Amniotic epithelial cell (primary cell): ENCODE measurements around the gene POU3F1.

ENCODE experiments used
- DNase-seq: peaks from one replicate; pipeline ENCODE4 v3.0.0-alpha.2; 2010; ENCODE audit warnings: low read depth

POU3F1 gene

GRCh38 chr1:38004284-38005108 is 42.1 kb downstream of the POU3F1 start:
- DNase-seq: peak; percentile 27

GRCh38 chr1:38003261-38004250 is 43.0 kb downstream of the POU3F1 start:
- peak; percentile 62 for DNase-seq

- peak; percentile 90 for DNase-seq
Measured at GRCh38 chr1:38000529-38001455, 45.8 kb downstream of the POU3F1 start.

GRCh38 chr1:38000233-38000528 is 46.4 kb downstream of the POU3F1 start:
- DNase-seq: no peak

DNA sequence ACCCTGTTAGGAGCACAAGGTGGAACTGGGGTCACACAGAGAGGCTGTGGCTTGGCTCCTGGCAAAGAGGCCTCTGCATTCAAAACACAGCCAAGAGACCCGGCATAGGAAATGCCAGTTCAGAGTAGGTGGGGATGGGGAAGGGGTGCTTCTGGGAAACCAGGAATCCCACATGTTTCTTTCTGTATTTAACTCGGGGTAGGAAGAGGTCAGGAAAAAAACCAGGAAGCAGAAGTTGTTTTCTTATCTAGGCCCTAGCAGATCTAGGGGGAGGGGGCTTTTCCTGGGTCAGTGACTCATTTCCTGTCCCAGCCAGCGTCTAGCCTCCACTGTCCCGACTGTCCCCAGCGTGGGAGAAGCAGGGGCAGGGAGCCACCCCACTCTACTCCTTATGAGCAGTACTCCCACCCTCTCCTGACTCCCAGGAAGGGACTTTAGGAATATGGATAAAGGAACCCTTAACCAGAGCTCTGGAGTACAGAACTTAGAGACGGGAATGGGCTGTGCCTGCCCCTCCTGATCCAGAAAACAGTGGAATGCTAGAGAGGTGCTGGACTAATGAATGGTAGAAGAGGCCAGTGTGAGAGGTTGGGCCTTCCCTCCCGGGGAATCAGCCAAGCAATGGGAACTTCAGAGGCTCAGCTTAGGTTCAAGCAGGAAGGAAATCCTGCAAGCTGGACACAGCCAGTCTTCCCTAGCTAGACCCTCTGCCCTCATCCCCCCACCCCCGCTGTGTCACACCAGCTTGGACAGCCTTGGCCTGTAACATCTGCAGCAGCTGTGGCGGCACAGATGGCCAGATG is 47.0 kb downstream of the POU3F1 start:
- peak; percentile 71 for DNase-seq

- DNase-seq: no peak
Measured at GRCh38 chr1:37998913-37999429, 47.6 kb downstream of the POU3F1 start.

GRCh38 chr1:37998089-37998808 is 48.3 kb downstream of the POU3F1 start:
- no peak for DNase-seq

DNA sequence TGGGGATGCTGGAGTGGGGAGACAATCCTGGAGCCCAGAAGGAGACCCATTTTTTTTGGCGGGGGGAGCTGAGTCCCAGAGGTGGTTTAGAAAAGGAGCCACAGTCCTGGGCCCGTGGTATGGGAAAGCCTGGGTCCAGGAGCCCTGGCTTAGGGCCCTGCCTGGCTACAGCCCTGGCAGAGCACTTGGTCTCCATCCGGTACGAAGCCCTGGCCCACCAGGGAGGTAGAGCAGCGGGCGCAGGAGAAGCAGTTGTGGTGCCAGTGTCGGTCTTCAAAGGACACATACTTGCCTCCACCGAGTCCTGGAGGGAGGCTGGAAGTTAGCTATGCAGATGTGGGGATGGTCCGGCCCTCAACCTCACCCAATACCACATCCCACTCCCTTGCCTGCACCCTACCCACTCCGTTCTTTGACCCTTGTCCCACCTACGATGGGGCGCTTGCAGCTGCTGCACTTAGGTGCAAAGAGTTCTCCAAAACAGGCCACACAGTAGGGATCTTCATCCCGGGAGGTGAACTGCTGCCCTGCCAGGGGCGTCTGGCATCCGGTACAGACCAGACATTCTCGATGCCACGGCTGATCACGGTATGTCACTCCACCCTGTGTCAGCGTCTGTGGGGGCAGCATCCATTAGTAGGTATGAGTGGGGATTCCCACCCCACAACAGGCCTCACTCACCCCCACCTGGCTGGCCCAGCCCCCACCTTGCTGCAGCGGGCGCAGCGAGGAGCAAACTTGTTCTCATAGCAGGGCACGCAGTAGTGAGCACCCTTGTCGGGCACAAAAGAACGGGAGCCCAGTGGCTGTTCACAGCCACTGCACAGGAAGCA is 49.1 kb downstream of the POU3F1 start:
- no peak for DNase-seq

DNA sequence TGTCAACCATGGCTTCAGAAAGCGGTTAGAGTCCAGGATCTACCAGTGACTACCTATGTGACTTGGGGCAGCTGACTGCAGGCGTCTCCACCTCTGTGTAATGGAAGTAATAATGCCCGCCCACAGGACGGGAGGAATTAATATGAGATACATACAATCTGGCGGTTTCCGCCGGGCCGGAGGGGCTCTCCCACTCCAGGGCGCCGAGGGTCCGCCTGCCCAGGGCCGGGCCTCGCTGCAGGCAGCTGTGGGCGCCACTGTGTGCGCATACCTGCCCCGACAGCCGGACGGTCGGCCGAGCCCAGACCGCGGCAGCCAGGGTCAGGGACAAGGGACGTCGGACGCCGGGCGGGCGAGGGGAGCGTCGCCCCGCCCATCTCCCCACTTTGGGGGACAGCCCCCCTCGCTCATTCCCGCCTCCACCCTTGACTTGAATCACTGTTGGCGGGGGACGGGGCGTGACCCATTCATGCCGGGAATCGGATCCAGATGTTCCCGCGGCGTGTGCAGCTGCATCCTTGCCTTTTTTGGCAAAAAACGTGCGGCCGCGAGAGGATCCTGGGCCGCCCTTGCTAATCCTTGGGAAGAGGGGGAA is 50.7 kb downstream of the POU3F1 start:
- peak; percentile 77 for DNase-seq

GRCh38 chr1:37994886-37995566 is 51.6 kb downstream of the POU3F1 start:
- DNase-seq: no peak
